ENCODE measurements around the gene BICDL2.

GRCh38 chr16:3023669-3024478, 12.9 kb downstream of the BICDL2 start, which contains the start of the genes HCFC1R1 and THOC6:
- no peak for TF ChIP-seq SP1 (IDR thresholded peaks at IDR 0.05)
- no peak for TF ChIP-seq SUZ12 (IDR thresholded peaks at IDR 0.05)
- TF ChIP-seq ZNF384 (IDR thresholded peaks at IDR 0.05) = no peak
- TF ChIP-seq ARNT (IDR thresholded peaks at IDR 0.05) = no peak
- TF ChIP-seq TARDBP (IDR thresholded peaks at IDR 0.05) = no peak
